Middle frontal gyrus (tissue), 1 donor: Measurements from ENCODE around the gene YTHDC2.

ENCODE experiments used
- DNase-seq: peaks from one replicate; pipeline ENCODE4 v3.0.0-alpha.2; 2015; ENCODE audit warnings: low spot score; ENCODE audit errors: extremely low spot score

YTHDC2 gene

GRCh38 chr5:113519412-113519811 lies 5.9 kb downstream of the YTHDC2 start:
- no peak for DNase-seq

DNA sequence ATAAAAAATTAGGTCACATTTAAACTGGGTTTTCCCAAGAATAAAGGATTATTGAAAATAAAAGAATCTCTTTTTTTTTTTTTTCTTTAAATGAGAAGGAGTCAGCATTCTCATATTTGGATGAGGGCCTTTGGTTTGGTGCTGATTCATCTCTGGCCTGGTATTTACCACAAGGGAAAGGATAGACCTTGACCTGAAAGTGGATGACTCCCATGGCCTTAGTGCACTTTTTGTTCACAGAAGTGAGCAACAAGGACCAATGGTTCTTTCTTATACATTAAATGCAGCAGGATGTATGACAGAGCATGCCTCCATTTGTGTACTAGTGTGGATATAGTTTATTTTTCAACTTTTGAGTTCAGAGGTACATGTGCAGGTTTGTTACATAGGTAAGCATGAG lies 6.9 kb downstream of the YTHDC2 start:
- no peak for DNase-seq

GRCh38 chr5:113520899-113521298 lies 7.4 kb downstream of the YTHDC2 start:
- DNase-seq, result no peak

- no peak for DNase-seq
These were observed 9.7 kb downstream of the YTHDC2 start for GRCh38 chr5:113523168-113523567.

DNA sequence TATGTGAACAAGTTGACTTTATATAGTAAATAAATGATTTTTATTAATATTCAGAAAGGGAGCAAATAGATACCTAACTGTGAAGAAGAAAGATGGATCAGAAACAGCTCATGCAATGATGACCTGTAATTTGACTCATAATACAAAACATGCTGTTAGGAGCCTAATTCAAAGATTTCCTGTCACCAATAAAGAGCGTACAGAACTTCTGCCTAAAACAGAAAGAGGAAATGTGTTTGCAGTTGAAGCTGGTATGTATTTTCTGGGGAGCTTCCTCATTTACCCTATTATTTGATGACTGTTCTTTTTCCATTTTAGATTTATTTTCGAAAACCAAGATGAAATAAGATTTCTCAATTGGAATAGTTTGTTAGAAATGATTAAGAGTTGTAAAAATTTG lies 11.4 kb downstream of the YTHDC2 start:
- no peak for DNase-seq

DNA sequence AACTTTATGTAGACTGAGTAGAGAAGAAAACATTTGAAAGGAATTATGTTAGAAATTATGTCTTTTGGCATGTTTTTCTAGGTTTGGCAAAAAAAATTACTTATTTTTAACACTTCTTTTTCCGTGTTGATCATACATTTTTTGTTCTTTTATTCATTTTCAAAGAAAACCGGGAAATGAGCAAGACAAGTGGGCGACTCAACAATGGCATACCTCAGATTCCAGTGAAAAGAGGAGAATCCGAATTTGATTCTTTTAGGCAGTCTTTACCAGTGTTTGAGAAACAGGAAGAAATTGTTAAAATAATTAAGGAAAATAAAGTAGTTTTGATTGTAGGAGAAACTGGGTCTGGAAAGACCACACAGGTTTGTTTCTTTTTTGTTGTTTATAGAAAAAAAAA lies 12.9 kb downstream of the YTHDC2 start:
- no peak for DNase-seq

- DNase-seq, result no peak
These were observed 14.3 kb downstream of the YTHDC2 start for GRCh38 chr5:113527746-113528145.

DNA sequence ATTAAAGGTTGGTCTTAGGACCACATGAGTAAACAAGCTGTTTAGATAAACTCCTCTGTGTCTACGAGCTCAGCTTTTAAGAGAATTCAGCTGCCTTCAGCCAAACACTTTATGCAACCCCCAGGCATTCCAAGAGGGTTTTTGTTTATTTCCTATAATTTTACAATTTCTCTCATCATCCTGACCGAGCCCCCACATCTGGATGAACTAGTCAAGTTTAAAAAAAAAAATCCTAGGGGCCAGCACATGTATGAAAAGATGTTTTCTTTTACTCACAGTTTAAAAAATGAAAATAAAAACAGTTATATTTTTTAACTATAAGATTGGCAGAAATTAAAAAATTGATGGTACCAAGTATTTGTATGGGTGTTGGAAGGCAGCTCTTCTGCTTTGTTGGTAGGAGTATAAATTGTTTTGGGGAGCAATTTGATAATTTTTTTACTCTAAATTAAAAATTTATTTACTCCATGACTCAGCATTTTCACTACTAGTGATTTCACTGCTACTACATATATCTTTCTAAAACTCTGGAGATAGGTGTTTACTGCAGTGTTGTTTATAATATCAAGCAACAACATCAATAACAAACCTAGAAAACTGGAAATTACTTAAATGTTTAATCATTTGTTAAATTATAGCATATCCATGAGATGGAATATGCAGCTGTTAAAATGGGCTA lies 18.1 kb downstream of the YTHDC2 start:
- no peak for DNase-seq

DNA sequence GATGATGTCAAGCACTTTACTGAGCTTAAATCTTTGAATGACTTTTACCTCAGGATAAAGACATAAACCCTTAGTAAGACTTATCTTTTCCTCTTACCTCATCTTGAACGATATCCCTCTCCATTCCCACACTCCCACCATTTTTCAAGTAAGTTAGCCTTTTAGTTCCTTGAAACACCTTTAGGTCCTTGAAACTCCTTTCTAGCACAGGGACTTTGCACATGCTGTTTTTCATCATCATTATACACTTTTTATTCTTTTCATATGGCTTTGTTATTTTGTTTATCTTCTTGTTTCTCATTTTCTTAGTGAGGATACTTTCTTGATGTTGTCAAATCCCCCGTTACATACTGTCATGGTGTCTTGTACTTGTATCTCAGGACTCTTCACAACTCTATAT lies 24.8 kb downstream of the YTHDC2 start:
- no peak for DNase-seq

DNA sequence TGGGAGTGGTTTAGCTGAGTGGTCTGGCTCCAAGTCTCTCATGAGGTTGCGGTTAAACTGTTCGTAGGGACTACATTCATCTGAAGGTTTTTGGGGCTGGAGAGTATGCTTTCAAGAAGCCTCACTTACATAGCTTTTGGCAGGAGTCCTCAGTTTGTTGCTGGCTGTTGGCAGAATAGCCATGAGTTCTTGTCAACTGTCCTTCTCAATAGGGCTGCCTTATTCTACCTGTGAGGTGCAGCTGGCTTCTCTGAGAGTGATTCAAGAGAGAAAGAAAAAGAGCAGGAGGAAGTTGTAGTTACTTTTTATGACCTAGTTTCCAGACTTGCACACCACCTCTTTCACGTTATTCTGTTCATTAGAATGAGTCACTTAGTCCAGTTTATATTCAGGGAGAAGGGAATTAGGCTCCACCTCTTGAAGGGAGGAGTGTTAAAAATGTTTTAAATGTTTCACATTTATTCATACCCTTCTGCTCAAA lies 33.2 kb downstream of the YTHDC2 start:
- DNase-seq, result no peak

GRCh38 chr5:113548396-113548795 lies 34.9 kb downstream of the YTHDC2 start:
- DNase-seq, result no peak

DNA sequence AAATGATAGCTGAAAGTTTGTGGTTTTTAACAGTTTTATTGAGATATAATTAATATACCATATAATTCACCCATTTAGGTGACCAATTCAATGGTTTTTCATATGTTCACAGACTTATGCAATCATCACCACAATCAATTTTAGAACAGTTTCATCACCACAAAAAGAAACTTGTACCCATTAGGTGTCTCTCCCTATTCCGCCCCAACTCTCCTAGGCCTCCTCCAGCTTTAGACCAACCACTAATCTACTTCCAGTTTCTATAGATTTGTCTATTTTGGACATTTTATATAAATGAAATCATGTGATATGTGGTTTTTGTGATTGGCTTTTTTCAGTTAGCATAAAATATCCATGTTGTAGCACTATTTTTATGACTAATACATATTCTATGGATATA lies 38.6 kb downstream of the YTHDC2 start:
- no peak for DNase-seq

GRCh38 chr5:113552620-113553019 lies 39.1 kb downstream of the YTHDC2 start:
- DNase-seq, result no peak

DNA sequence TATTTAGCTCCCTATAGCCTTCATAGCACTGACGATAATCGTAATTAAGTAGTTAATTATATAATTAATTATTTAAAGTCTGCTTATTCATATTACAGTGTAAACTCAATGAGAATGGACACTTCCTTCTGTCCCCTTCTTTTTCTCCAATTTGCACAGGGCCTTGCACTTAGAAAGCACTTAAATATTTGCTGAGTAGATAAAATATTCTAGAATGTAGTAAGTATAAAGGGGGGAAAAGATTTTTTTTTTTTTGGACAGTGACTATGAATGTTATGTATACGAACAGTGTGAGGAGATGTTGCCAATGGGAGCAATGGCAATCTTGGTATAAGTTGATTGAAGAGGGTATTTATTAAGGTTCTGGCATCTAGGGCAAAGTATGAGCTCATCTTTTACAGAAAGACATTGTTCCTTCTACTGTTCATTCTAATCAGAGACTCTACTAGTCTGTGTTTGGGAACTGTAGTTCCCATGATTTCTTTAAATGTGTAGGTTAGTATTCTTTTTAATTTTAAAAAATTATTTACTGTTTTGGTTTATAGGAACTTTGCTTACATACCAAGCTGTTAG lies 49.4 kb downstream of the YTHDC2 start:
- no peak for DNase-seq

GRCh38 chr5:113569396-113569795 lies 55.9 kb downstream of the YTHDC2 start:
- DNase-seq, result no peak

DNA sequence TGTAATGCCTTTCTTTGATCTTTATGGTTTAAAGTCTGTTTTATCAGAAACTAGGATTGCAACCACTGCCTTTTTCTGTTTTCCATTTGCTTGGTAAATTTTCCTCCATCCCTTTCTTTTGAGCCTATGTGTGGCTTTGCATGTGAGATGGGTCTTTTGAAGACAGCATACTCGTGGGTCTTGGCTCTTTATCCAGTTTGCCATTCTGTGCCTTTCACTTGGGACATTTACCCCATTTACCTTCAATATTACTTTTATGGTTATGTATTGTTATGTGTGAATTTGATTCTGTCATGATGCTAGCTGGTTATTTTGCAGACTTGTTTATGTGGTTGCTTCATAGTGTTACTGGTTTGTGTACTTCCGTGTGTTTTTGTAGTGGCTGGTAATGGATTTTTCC lies 59.2 kb downstream of the YTHDC2 start:
- DNase-seq, result no peak

DNA sequence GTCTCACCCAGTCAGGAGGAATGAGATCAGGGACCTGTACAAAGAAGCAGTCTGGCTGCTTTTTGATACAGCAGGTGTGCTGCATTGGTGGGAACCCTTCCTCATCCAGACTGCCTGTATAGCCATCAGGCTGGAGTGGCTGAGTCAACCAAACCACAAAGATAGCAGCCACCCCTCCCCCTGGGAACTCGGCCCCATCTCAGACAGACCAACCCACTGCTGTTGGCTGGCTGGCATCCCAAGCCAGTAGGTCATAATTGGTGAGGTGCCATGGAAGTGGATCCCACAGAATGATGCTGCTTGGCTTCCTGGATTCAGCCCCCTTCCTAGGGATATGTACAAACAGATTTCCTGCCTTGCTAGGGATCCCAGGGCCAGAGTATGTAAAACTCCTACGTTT lies 60.9 kb downstream of the YTHDC2 start:
- DNase-seq, result no peak

DNA sequence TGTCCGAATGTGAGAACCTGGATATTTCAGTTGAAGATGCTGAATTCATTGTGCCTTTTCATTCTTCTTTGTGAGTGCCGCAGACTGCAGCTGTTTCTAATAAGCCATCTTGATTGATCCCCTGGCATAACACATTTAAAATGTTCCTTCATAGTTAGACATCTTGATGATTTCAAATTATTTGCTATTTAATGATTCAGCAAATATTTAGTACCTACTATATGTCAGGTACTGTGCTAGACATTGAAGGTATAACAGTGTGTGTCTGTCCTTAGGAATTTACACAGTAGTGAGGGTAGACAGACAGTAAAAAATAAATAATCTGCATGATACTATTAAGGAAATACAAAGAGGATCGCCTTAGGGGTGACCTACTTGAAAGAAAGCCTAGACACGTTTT lies 61.6 kb downstream of the YTHDC2 start:
- DNase-seq, result no peak

DNA sequence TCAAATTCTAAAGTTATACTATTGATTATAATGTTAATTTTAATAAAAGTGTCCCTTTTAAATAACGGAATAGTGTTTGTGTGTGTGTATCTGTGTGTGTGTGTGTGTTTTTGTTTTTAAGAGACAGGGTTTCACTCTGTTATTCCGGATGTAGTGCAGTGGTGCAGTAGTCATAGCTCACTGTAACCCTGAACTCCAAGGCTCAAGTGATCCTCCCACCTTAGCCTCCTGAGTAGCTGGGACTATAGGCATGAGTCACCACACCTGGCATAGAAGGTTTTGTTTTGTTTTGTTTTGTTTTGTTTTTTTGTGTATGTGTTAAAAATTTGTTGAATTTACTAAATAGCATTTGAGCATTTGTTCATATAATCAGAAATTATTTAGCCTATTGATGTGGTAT lies 64.6 kb downstream of the YTHDC2 start:
- DNase-seq, result no peak

DNA sequence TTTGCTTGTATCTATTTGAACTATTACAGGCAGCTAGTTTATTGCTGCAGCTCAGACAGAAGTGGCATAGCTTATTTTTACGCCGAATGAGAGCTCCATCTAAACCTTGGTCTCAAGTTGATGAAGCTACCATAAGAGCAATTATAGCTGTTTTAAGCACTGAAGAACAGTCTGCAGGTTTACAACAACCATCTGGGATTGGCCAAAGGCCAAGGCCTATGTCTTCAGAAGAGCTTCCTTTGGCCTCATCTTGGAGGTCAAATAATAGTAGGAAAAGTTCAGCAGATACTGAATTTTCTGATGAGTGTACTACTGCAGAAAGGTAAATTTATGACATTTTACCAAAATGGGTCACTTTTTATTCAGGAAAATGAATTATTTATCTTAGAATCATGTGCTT lies 67.9 kb downstream of the YTHDC2 start:
- DNase-seq, result no peak

DNA sequence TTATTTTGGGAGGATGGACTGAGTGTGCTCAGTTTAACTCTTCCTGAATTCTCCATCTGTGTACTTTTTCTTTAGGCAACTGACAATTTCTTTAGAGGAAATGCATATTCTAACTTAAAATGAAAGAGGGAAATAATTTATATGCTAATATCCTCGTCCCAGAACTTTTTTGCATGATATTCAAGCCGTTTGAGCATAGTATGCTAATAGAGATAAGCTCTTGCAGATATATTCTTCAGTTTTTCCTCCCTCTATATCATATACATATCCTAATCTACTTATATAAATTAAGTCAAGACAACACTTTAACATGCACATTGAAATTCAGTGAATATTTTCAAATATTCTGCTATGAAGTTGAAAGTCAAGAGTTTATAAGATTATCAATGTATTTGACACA lies 84.7 kb downstream of the YTHDC2 start:
- no peak for DNase-seq

DNA sequence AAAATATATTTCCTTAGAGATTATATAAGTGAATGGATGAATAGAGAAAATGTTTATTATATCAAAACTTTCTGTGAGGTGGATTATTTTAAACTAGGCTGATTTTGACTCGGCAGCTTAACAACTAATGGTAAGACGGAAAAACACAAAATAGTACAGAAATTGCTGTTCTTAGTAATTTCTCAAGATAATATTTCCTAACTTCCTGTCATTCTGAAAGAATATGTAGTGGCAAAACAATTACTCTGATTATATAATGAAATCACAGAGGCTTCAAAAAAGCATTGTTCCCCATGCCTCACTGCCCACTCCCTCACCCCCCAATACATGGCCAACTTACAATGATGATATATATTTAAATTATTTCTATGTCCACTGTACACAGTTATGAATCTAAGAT lies 85.4 kb downstream of the YTHDC2 start:
- no peak for DNase-seq

DNA sequence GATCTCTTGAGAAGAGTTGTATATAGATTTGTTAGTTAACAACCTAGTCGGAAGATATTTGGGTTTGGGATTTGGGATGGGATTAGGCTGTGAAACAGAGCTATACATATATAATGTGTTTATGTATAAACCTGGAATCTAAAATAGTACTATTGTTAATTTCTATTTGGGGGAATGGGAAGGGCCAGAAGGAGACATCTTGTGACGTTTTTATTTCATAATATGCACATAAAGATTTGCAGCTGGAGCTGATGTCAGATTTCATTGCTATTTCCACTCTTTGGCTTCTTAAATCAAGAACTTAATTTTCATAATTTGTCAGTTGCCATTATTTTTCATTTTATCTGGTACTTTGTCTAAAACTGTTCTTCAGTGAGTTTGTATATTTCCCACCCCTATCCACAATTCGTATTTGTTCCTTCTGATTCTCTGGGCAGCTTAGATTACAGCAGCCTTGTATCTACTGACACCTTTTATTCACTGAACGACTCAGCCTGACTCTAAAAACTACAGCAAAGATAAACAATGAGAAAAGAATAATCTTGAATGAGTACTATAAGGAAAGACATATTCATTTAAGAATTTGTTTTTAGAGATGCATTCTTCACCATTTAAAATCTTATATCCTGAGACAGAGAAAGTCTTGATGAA lies 86.9 kb downstream of the YTHDC2 start:
- DNase-seq, result no peak
